IPS DF 19.7 (cell line): ENCODE results near the gene TMEM144.
"Not testable (repeated sequence)": the region's sequence is repeated elsewhere in the genome, so short reads cannot be mapped to it uniquely, and the experiment has no call there.

Source experiments
- DNase-seq: peaks from one replicate; pipeline ENCODE4 v3.0.0-alpha.2; 2013; ENCODE audit warnings: low read depth, low spot score

Gene TMEM144

DNA sequence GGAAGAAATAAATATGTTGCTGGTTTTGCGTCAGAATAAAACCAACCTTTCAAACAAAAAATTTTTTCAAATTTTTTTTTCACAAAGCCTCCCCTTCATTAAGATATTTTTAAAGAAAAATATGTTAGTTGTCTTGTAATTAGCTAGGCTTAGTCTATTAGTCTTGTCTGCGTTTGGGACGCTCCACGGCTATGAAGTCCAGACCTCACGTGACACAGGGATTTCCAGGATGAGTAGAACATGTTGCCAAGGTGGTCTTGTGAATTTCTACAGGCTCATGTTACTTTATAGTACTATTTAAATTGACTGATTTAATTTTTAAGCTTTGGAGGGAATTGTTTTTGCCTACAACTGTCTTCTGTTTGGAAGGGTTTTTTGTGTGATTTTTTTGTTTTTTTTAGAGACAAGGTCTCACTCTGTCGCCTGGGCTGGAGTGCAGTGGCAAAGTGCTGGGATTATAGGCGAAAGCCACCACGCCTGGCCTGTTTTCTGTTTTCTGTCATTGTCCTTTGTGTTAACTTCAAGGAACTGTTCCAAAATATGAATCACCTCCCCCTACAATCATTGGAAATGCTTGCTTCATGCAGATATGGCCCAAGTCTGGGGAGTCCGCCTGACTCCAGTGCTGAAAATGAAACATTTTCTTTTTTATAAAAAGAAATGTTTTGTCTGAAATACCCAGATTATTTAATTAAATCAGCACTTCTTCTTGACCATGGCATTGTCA lies 26.2 kb downstream of the TMEM144 start:
- no peak for DNase-seq

DNA sequence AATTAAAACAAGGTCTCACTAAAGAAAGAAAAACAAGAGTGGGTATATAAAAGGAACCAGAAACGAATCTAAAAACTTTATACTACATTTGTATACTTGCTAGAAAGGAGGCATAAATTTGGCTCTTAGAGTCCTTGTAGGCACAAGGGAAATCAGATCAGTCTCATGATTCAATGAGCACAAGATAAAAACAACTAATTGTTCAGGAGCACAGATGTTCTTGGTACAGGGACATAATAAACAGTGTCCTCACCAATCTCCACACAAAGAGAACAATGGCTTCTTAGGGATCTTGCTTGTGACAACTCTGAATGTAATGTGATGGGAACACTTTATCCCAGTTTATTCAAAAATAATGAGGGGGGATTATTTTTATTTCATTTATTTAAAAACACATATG lies 28.3 kb downstream of the TMEM144 start:
- DNase-seq: no peak

DNA sequence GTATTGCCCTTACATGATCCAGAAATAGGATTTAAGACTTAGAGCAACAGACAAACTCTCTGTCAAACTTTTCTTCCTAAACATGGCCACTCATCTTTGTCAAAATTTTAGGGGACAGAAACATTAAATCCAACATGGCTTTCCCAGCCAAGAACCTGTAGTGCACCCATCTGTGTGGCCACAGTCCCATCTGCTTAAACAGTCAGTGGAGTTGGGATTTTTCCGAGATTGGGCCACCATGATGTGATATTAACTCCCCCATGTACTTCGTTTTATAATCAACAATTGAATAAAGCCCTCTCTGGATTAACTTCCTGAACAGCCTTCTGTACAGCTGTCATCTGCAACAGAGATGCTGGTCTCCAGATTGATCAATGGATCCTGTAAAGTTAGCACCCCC lies 28.9 kb downstream of the TMEM144 start:
- no peak for DNase-seq

DNA sequence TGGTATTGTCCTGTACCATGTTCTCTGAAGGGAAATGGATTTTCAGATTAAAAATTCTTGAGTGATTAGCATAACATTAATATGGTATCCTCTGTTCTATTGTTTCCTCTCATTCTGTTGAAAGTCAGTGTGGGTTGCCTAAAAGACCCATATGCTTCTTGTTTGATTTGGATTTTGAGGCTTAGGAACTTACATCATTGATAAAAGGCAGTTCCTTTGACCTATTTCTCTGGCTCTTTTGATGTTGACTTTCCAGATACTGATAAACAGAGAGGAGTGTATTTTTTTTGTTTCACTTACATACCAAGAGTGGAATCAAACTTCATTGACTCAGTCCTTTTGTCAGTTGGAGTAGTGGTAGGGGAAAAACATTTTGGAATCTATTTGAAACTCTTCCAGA lies 32.8 kb downstream of the TMEM144 start:
- no peak for DNase-seq

DNA sequence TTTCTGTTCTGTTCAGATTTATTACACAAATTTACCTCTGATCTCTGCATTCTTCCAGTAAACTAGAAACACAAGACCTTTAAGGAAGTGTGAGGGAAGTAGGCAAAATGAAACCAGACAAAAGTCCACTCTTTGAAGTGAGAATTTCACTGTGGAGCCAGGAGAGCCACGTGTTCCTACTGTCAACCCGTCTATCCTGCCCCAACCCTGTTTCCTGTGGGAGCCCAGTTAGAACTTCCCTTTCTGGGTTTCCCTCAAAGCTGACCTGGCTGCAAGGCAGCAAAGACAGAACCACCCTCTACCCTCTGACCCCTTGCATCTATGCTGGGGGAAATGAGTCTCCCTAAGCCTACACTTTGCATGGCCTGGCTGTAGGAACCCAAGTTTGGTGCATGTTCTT lies 40.0 kb downstream of the TMEM144 start:
- DNase-seq: no peak

DNA sequence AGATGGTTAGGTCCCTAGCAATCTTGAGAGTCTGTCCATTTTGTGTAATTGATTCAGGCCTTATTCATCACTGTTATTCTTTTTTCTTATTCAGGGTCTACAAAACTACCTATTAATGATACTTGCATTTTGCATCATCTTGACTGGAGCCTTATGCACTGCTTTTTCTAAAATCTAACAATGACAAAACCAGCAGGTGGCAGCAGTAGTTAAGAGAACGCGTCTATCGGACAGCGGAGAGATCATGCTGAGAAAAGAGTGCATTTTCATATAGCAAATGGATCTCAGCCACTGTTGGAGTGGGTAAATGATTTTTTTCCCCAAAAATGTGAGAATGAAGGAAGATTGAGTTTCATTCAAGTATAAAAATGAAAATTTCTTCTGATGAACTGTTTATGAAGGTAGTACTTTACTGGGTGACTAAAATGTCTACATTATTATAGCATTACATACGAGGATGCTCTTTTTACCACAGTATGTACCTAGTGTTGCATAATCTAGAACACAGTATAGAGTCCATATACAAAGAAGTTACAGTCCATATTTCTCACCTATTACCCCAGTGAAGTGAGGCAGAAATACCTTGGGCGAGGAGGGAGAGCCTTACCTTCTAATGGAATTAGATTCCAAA lies 43.2 kb downstream of the TMEM144 start:
- no peak for DNase-seq

DNA sequence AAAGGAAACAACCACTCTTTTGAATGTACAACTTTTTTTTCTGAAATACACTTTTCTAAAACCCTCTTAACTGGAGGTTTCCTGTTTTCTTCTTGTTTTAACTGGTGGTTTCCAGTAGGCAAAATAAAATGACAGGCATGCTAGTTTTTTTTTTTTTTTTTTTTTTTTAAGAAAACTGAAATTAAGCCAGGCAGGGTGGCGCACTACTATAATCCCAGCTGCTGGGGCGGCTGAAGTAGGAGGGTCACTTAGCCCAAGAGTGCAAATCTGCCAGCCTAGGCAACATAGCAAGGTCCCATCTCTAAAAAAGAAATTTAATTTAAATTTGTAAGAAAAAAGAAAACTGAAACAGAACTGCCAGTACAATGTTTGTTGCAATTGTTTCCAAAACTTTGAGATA lies 44.0 kb downstream of the TMEM144 start:
- no peak for DNase-seq

DNA sequence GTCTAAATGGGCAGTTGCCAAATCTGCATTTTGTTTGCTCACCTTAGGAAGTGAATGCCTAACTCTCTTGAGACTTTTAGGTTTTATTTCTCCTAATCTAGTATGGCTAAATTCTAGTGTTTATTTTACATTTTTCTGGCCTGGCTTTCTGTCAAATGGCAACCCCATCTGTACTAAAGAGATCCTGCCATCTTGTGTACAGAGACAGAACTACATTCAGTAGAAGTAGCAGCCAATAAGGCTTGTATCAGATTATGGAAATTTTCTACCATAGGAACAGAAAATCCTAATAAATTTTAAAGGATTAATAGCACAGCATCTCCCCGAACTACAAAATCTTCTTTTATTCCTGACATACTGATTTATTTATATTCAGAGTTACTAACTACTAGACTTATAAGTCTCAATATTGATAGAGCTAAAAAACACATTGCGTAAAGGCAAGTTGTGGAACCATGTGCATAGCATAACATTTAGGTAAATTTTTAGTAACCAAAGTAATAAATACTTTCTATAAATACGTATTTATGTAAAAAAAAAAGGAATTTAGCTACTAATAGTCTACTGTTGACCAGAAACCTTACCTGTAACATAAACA lies 45.5 kb downstream of the TMEM144 start:
- DNase-seq: no peak

DNA sequence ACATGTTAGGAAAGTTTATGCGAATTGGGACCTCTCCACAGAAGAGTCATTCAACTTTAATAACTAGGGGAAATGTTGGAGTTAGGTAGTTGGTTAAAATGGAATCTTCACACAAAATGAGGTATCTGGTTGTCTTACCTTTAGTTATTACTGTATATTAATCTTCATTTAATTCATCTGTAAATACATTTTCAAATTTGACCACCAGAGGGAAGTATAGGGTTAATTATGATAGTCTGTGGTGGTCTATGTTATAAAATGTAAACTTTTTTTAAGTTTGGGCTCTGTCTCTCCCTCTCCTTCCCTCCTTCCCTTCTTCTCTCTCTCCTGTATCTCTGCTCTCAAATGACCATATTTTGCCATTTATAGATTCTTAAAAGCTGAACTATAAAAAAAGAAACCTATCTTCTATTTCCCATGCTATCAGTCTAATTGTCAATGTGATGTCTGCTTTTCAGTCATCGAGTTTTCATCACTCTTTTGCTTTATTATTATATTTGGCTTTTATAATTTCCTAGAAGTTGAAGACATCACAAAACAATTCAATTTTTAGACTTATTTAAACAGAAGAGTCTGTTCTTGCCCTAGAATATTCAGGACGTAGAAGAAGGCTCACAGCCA lies 49.8 kb downstream of the TMEM144 start:
- no peak for DNase-seq

DNA sequence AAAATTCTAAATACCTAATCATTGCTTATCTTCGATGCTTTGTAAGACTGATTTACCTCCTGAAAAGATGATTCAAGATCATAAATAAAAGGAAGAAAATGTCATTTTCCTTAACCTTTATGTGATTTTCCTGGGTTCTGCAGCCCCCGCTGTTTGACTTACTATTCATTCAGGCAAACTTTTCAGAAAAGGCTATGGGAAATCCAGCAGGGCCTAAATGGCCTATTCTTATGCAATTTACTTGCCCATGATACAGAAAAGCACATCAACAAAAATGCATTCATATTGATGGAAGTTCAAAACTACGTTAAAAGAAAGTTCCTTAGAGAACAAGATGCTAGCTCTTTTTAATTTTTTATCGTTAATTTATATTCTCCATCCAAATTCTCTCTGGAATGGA lies 51.2 kb downstream of the TMEM144 start:
- DNase-seq: no peak

DNA sequence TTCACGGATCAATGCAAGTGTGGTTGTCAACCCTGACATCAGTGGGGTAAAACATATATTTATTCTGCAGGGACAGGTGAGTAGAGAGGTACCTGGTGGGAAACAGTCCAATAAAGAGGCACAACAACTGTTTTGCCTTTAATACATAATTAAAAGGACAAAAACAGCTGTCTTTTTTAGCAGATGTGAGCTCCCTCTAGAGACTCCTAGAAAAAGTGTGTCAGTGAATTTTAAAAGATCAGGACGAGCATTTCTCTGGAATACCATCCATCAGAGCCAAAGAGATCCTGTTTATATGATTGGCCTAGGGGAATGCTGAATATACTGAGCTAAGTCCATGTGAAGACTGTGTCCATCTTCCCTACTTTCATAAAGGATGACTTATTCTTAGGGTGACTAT lies 58.3 kb downstream of the TMEM144 start:
- no peak for DNase-seq

DNA sequence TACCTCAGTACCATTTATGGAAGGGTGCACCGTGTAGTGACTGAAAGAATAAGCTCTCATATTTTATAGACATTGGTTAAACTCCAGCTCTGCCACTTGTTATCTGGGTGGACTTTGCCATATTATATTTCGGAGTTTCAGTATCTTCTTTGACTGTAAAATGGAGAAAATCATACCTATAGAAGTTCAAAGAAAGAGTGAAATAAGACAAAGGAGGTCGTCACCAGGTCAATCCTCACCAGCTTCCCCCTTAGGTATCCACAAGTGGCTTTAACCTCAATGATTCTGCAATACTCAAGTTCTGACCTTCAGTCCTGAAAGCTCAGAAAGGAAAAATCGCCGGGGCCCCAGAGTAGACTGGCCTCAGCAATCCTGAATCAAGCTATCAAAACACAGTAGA lies 64.3 kb downstream of the TMEM144 start:
- no peak for DNase-seq

DNA sequence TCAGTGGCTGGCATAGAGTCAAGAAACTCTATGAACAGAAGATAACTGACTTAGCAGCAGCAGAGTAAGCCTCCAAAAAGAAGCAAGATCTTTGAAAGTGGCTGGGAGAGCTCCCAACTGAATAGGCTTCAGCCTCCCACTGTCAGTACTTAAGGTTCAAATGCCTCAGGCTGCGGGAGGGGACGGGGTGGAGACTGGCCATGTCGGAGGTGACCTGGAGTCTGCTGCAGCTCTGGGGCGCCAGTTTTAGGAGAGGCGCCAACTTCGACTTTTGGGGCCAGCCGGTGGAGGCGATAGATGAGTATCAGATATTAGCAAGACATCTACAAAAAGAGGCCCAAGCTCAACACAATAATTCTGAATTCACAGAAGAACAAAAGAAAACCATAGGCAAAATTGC lies 67.3 kb downstream of the TMEM144 start:
- no peak for DNase-seq

DNA sequence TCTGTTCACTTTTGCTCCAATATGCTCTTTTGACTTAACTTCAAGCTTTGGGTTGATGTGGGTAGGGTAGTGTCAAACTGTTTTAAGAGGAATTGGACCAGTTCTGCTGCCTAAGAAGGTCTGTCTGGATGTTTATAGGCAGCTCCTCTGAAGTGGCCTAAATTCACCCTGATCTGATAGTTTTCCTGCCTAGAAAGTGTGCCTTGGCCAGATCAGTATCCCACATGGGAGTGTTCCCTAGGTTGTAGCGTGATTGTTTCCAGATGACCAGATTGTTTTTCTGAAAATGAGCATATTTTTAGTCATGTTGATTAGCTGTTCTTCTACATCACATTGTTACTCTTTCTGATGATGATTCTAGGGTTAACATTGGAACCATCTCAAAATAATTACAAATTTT lies 68.8 kb downstream of the TMEM144 start:
- DNase-seq: not testable (repeated sequence)

DNA sequence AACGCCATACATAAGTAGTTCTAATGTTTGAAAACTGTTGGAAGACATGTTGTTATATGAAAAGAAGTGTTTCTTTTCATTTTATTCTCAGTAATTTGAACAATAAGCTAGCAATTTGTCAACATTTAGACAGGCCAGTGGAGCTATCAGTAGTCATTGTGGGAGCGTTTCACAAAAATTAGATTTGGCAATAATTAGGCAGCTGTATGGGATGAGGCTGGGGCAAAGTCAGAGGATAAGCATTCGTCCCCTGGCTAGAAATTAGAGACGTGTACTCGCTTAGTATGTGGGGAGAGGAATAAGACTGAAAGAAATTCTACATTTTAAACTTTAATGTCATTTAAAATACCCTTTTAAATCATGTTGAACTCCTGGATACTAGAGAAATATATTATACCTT lies 70.6 kb downstream of the TMEM144 start:
- no peak for DNase-seq

DNA sequence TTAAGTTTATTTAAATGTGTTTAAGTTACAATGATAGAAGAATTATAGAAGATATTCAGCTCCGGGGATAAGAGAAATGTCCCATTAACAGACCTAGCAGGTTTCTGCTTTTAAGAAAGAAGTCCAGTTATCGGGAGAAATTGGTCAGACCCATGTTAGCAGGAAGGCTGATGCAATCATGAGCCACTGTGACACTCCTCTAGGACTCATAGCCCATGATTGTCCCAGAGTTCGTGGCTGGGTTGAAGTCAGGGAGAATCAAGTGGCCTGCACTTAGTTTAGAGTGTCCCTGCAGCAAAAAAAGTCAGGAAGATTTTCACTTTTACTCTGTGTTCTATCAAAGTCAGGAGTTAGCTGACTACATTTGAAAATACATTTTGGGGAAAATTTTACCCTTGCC lies 72.0 kb downstream of the TMEM144 start:
- DNase-seq: no peak

DNA sequence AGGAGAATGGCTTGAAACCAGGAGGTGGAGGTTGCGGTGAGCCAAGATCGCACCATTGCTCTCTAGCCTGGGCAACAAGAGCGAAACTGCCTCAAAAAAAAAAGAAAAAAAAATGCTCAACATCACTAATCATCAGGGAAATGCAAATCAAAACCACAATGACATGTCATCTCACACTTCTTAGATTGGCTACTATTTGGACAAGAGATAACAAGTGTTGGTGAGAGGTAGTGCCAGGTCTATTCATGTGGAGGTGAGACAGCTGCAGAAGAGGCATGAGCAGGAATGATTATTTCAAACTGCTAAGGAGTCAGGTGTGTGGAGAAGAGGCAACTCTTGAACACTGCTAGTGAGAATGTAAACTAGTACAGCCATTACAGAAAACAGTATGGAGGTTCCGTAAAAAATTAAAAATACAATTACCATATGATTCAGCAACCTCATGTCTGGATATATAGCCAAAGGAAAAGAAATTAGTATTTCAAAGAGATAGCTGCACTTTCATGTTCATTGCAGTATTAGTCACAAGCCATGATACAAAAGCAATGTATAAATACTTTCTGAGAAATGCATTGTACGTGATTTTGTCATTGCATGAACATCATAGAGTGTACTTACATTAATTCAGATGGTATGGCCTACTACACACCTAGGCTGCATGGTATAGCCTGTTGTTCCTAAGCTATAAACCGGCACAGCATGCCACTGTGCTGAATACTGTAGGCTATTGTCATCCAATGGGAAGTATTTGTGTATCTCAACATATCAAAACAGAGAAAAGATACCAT lies 75.3 kb downstream of the TMEM144 start:
- DNase-seq: no peak

DNA sequence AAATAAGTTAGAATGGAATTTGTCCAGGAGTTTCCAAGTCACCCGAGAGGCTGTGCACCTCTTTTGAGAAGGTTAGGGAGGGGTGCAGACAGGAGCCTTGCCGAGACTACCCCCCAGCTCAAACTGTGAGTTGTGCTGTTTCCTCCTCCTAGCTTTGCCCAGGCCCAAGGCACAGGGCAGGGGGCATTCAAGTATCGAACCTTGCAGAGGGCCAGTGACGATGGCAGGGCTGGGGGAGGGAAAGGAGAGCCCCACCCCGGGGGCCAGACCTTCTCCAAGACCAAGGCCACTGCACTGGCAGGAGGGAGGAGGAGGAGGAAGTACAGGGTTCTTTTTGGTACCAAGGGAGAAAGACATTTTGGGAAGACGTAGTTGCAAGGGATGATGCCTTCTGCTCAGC lies 80.6 kb downstream of the TMEM144 start:
- DNase-seq: no peak

DNA sequence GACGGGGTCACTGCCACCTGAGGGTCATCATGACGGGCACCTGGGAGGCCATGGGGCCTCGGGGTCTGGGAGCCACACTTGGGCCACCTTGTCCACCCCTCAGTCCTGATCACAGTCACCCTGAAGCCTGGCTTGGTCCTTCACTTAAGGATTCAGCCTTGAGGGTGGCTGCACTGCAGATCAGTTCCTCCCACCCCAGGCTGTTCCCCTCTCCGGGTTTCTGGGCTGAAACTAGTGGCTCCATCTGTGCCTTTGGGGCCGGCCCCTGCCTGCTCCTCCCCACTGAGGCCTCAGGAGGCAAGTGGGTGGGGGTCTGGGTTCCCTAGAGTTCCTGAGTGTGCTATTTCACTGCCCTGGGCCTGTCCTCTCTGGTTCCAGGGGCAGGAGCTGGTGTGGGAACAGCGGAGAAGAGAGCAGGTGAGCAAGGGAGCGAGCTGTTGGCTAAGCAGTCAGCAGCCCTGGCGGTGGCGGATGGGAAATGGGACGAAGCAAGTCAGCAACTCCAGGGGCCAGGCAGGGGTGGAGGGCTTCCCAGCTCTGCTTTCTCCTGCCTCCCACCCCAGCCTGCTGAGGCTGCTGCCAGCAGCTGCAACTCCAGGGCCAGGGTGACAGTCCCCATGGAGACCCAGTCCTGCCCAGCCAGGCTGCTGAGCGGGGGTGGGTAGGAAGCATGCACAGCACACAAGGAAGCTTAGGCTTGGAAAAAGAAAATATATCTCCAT lies 81.2 kb downstream of the TMEM144 start:
- no peak for DNase-seq

DNA sequence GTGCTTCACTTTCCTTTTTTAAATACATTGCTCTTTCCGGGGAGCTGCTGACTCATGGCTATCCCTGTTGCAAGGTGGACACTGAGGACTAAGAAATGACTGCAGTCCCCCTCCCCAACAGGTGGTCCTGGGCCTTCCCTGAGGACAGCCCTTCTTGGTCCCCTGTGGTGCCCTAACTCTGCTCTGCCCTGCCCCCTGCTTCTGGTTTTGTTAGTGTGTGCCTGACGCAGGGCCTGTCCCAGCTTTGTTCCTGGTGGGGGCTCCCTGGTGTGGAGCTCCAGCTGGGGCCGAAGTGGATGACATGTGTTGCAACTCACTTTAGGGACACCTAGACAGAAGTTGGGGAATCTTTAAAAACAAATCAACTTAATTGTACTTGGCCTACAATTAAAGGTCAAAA lies 81.9 kb downstream of the TMEM144 start:
- no peak for DNase-seq

DNA sequence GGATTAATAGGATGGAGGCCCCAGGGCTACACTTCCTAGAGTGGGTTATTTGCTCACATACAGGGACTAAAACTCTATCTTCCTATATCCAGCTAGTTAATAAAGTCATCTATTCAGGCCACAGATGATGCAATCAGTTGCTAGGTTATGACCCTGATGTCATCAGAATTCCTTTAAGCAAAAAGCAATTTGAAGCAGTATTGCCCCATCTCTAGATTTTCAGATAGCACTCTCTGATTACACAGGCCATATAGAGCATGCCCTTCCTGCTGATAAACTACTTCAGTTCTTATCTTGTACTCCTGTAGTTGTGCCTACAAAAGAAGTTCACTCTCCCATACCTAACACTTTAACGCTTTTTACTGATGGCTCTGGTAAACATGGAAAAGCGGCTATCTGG lies 84.8 kb downstream of the TMEM144 start:
- no peak for DNase-seq
